Raji (cell line): Measurements from ENCODE around the gene SMPDL3B.

ENCODE experiments used
- POLR2A ChIP-seq: IDR thresholded peaks from 2 replicates; pipeline ENCODE4 v1.6.1; 2011; ENCODE audit warnings: low read depth, low read length, control low read depth; ENCODE audit not compliant: insufficient read depth

The SMPDL3B gene

GRCh38 chr1:27979859-27980201 is 45.0 kb downstream of the SMPDL3B start:
- no peak for TF ChIP-seq POLR2A

GRCh38 chr1:27980216-27980845 is 45.5 kb downstream of the SMPDL3B start:
- TF ChIP-seq POLR2A: no peak

- no peak for TF ChIP-seq POLR2A
Observed at GRCh38 chr1:27981145-27981544, 46.3 kb downstream of the SMPDL3B start.

- TF ChIP-seq POLR2A: no peak
Observed at GRCh38 chr1:27990920-27991537, 56.2 kb downstream of the SMPDL3B start.

GRCh38 chr1:27992276-27992675 is 57.5 kb downstream of the SMPDL3B start:
- TF ChIP-seq POLR2A: no peak

- TF ChIP-seq POLR2A: no peak
Observed at GRCh38 chr1:27993241-27993640, 58.4 kb downstream of the SMPDL3B start.

GRCh38 chr1:27994060-27994459 is 59.3 kb downstream of the SMPDL3B start:
- TF ChIP-seq POLR2A: no peak

GRCh38 chr1:27999055-27999454 is 64.3 kb downstream of the SMPDL3B start:
- TF ChIP-seq POLR2A: no peak

- no peak for TF ChIP-seq POLR2A
Observed at GRCh38 chr1:28002600-28002999, 67.8 kb downstream of the SMPDL3B start.
